ENCODE data around the gene DMD. TPM values are rescaled to one million over a fixed set of nuclear protein-coding genes. Genes with fewer than 3 reads are reported as not detected.

DMD gene
- total RNA-seq, 1 experiment from 2014 or later, result 25.3 TPM

- no TSS peak for BruUV-seq (replicated peaks)
- Histone ChIP-seq H3F3A (ENCODE audit: insufficient read depth, low read depth) (no peaks in the 10 kb centered on the region), H3K9me2 (ENCODE audit: insufficient read depth) (no peaks in the 10 kb centered on the region; the same call in 1 of the 2 replicates), H3K36me3 (ENCODE audit: low read depth) (no peaks in the 10 kb centered on the region), H3K4me2 (no peak overlapping the region), H4K20me1 (ENCODE audit: insufficient read depth) (no peaks in the 10 kb centered on the region), H3K4me3 (no peak overlapping the region), H2AFZ (no peak overlapping the region), H3K27ac (no peak overlapping the region), H3K9me3 (ENCODE audit: insufficient read depth, low read depth) (no peaks in the 10 kb centered on the region), H3K27me3 (ENCODE audit: insufficient read depth, low read depth) (no peaks in the 10 kb centered on the region), H3K79me2 (ENCODE audit: low read depth) (no peaks in the 10 kb centered on the region), H3K4me1 (replicated peaks; ENCODE audit: insufficient read depth) (no peaks in the 10 kb centered on the region)
- TF ChIP-seq CTCF (conservative IDR thresholded peaks at IDR 0.05) (no peak), EZH2 (IDR thresholded peaks at IDR 0.05; ENCODE audit: low read depth) (no peak)
- CTCF ChIA-PET, result no interaction called here
- intact Hi-C loops (cut with micrococcal nuclease; ENCODE audit: unreplicated experiment), result no loop called here
- POLR2A ChIA-PET (ENCODE audit: unreplicated experiment), result no interaction called here
- no peak for DNase-seq
Measured at GRCh38 chrX:31302573-31303075, 1908.7 kb downstream of the DMD start.

- H3F3A ChIP-seq (ENCODE audit: insufficient read depth, low read depth), result no peaks in the 10 kb centered on the region
- ChIA-PET POLR2A (ENCODE audit: unreplicated experiment) (no interaction called here), CTCF (no interaction called here)
Measured at GRCh38 chrX:31301941-31302340, 1909.4 kb downstream of the DMD start.

GRCh38 chrX:31301203-31301602, 1910.1 kb downstream of the DMD start:
- no peaks in the 10 kb centered on the region for H3K4me1 ChIP-seq (replicated peaks; ENCODE audit: insufficient read depth)
- no peaks in the 10 kb centered on the region for H3K27me3 ChIP-seq (ENCODE audit: insufficient read depth, low read depth)
- H3K79me2 ChIP-seq (ENCODE audit: low read depth), result no peaks in the 10 kb centered on the region
- ChIA-PET CTCF (no interaction called here), POLR2A (ENCODE audit: unreplicated experiment) (no interaction called here)
- no peak overlapping the region for H3K27ac ChIP-seq
- no peak overlapping the region for H3K4me2 ChIP-seq
- no peak overlapping the region for H3K4me3 ChIP-seq
- H3K9me3 ChIP-seq (ENCODE audit: insufficient read depth, low read depth), result no peaks in the 10 kb centered on the region
- intact Hi-C loops (cut with micrococcal nuclease; ENCODE audit: unreplicated experiment), result no loop called here
- no peak for DNase-seq
- TF ChIP-seq EZH2 (IDR thresholded peaks at IDR 0.05; ENCODE audit: low read depth), result no peak
- no peak for TF ChIP-seq CTCF (conservative IDR thresholded peaks at IDR 0.05)
- no peaks in the 10 kb centered on the region for H3K9me2 ChIP-seq (ENCODE audit: insufficient read depth)
- H3F3A ChIP-seq (ENCODE audit: insufficient read depth, low read depth), result no peaks in the 10 kb centered on the region
- BruUV-seq (replicated peaks), result no TSS peak
- no peaks in the 10 kb centered on the region for H4K20me1 ChIP-seq (ENCODE audit: insufficient read depth)
- H3K36me3 ChIP-seq (ENCODE audit: low read depth), result no peaks in the 10 kb centered on the region
- H2AFZ ChIP-seq, result no peak overlapping the region

More at GRCh38 chrX:31301941-31302340, 1909.4 kb downstream of the DMD start:
- H3K9me2 ChIP-seq (ENCODE audit: insufficient read depth), result no peaks in the 10 kb centered on the region; the same call in 1 of the 2 replicates
- TF ChIP-seq EZH2 (IDR thresholded peaks at IDR 0.05; ENCODE audit: low read depth) (no peak), CTCF (conservative IDR thresholded peaks at IDR 0.05) (no peak)
- H4K20me1 ChIP-seq (ENCODE audit: insufficient read depth), result no peaks in the 10 kb centered on the region
- H3K27ac ChIP-seq, result no peak overlapping the region
- no peaks in the 10 kb centered on the region for H3K79me2 ChIP-seq (ENCODE audit: low read depth)
- H3K4me3 ChIP-seq, result no peak overlapping the region
- no peaks in the 10 kb centered on the region for H3K27me3 ChIP-seq (ENCODE audit: insufficient read depth, low read depth)
- no peaks in the 10 kb centered on the region for H3K4me1 ChIP-seq (replicated peaks; ENCODE audit: insufficient read depth)
- H3K9me3 ChIP-seq (ENCODE audit: insufficient read depth, low read depth), result no peaks in the 10 kb centered on the region
- H3K4me2 ChIP-seq, result no peak overlapping the region
- DNase-seq, result no peak
- BruUV-seq (replicated peaks), result no TSS peak
- H2AFZ ChIP-seq, result no peak overlapping the region
- intact Hi-C loops (cut with micrococcal nuclease; ENCODE audit: unreplicated experiment), result no loop called here
- no peaks in the 10 kb centered on the region for H3K36me3 ChIP-seq (ENCODE audit: low read depth)
